AG04449 (cell line): ENCODE results near the gene SPTLC3.

Experiments used
- CTCF ChIA-PET: fragments of 350-600 bp; formaldehyde crosslinking; extraction: SDS; loops from one replicate; lab custom pipeline; 2021; ENCODE audit warnings: antibody characterized with exemption; lab: Yijun Ruan, JAX
- POLR2A ChIA-PET: fragments of 400-600, 350-600 bp; formaldehyde crosslinking; extraction: SDS; loops from one replicate; lab custom pipeline; 2020; ENCODE audit warnings: antibody characterized with exemption, inconsistent platforms; lab: Yijun Ruan, JAX
- DNase-seq: peaks from one replicate; pipeline ENCODE4 v3.0.0-alpha.2; 2010; ENCODE audit warnings: low read depth, low spot score
- H3K4me3 ChIP-seq: 2 replicates; pipeline ENCODE4 v1.5.1; 2011; ENCODE audit warnings: low read depth, mild to moderate bottlenecking, control low read depth, low read length
- TF ChIP-seq, protein P1 (sequence below): IDR thresholded peaks from one replicate; pipeline ENCODE4 v1.5.1; 2011; ENCODE audit warnings: mild to moderate bottlenecking, moderate library complexity, low read length, control low read depth, inconsistent platforms; ENCODE audit not compliant: insufficient read depth; ENCODE audit errors: missing control alignments

SPTLC3 gene

GRCh38 chr20:13131688-13132087 is 122.9 kb downstream of the SPTLC3 start:
- no peak overlapping the region for H3K4me3 ChIP-seq
- ChIA-PET POLR2A (no interaction called here), CTCF (interaction anchor here (1.5 kb wide), 1 partner anchor 12 kb away, joined by 10 read pairs; no protein-coding TSS in a partner anchor)
- DNase-seq: no peak
- TF ChIP-seq, protein P1, sequence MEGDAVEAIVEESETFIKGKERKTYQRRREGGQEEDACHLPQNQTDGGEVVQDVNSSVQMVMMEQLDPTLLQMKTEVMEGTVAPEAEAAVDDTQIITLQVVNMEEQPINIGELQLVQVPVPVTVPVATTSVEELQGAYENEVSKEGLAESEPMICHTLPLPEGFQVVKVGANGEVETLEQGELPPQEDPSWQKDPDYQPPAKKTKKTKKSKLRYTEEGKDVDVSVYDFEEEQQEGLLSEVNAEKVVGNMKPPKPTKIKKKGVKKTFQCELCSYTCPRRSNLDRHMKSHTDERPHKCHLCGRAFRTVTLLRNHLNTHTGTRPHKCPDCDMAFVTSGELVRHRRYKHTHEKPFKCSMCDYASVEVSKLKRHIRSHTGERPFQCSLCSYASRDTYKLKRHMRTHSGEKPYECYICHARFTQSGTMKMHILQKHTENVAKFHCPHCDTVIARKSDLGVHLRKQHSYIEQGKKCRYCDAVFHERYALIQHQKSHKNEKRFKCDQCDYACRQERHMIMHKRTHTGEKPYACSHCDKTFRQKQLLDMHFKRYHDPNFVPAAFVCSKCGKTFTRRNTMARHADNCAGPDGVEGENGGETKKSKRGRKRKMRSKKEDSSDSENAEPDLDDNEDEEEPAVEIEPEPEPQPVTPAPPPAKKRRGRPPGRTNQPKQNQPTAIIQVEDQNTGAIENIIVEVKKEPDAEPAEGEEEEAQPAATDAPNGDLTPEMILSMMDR: no peak

DNA sequence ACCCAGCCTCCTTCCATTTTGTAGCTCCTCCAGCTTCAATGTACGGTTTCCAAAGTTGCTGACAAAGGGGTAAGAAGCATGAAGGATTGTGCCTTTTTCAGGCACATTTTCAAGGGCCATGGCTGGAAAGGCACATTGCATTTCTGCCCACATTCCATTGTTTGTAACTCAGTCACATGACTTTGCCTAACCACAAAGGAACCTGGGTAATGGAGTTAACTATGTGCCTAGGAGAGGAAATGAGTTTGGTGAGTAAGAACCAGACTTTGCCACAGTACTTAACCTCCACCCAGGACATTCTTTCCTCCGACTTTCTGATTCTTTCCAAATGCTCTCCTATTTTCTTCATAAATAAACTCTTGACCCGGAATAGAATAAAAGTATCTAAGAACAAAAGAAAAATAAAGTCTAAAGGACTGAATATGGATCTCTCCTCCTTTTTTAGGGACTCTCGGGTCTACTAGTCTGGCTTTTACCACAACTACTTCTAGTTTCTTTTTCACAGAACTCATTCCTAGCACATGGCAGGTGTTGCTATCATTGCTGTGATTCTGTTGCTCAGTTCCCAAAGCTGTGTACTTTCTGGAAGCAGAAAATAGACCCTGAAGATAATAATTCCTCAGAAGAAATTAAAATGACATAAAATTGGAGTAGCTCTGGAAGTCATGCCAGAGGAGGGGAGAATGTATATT is 130.8 kb downstream of the SPTLC3 start:
- ChIA-PET CTCF (interaction anchor here (1.1 to 3.8 kb wide), 3 partner anchors 17 to 20 kb away, joined by 3 to 14 read pairs (median 4); no protein-coding TSS in a partner anchor), POLR2A (no interaction called here)
- no peak for DNase-seq
- no peak overlapping the region for H3K4me3 ChIP-seq
- TF ChIP-seq, protein P1: no peak

DNA sequence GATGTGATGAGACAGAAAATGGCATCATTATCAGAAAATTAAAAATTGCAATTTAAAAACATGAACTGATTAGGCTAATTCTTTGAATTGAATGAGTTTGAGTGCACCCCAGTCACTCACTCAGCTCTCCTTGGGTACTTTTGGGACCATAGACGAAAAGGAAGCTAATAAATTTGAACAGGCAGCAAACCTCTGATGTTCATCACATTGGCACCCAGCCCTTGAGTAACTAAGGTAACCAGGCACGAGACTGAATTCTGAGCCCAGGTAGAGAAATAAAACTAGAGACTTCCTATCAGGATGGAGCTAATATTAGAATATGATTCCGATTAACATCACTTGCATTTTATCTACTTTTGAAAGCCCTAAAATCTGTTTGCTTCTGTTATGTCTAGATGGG is 131.4 kb downstream of the SPTLC3 start:
- CTCF ChIA-PET: interaction anchor here (1.1 to 1.3 kb wide), 2 partner anchors 18 to 21 kb away, joined by 3 to 4 read pairs; no protein-coding TSS in a partner anchor
- TF ChIP-seq, protein P1: no peak
- H3K4me3 ChIP-seq: no peak overlapping the region
- no peak for DNase-seq
- POLR2A ChIA-PET: no interaction called here

GRCh38 chr20:13140775-13141174 is 132.0 kb downstream of the SPTLC3 start:
- DNase-seq: no peak
- ChIA-PET CTCF (interaction anchor here (1.1 to 1.3 kb wide), 2 partner anchors 18 to 21 kb away, joined by 3 to 4 read pairs; no protein-coding TSS in a partner anchor), POLR2A (no interaction called here)
- no peak overlapping the region for H3K4me3 ChIP-seq
- TF ChIP-seq, protein P1: no peak

DNA sequence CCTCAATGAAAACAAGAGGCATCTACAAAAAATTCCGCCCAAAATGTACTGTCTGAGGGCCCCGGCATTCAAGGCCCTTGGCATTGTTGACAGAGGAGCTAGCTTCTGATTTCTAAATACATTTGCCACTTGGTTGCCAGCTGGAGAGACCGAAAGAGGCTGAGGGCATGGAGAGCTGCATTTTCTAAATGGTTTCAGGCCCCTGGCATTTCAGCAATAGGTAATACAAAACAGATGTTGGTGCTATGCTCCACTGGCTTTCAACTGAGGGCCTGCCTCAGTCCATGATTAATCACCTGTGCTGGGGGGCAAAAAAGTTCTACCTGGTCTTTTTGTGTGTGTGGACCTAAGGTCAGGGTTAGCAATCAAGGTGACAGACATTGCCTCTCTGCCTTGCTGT is 132.8 kb downstream of the SPTLC3 start:
- no peak for DNase-seq
- POLR2A ChIA-PET: no interaction called here
- TF ChIP-seq, protein P1: no peak
- no peak overlapping the region for H3K4me3 ChIP-seq
- CTCF ChIA-PET: interaction anchor here (1.0 kb wide), 1 partner anchor 23 kb away, joined by 3 read pairs; no protein-coding TSS in a partner anchor

- ChIA-PET CTCF (interaction anchor here (1.0 kb wide), 1 partner anchor 24 kb away, joined by 3 read pairs; no protein-coding TSS in a partner anchor), POLR2A (no interaction called here)
- no peak for DNase-seq
Measured at GRCh38 chr20:13142143-13142542, 133.4 kb downstream of the SPTLC3 start.

More at GRCh38 chr20:13142143-13142542, 133.4 kb downstream of the SPTLC3 start:
- no peak overlapping the region for H3K4me3 ChIP-seq
- TF ChIP-seq, protein P1: no peak
